Endothelial cell of umbilical vein (primary cell): ENCODE measurements around the gene AMPH. TPM values are rescaled to one million over a fixed set of nuclear protein-coding genes. Genes with fewer than 3 reads are reported as not detected.

Source experiments
- BruUV-seq: library from RNA; stranded (reverse); fragments of 400-500 nt; replicated peaks from 2 replicates; lab custom pipeline; 2021; lab: Mats Ljungman, UMichigan
- CTCF ChIA-PET: fragments of 300-600, 350-600 bp; sonication (Branson Sonifier 250); formaldehyde crosslinking; loops from one replicate; lab custom pipeline; 2021; ENCODE audit warnings: antibody characterized with exemption, inconsistent platforms; lab: Charles Lee
- POLR2A ChIA-PET: fragments of 300-600, 350-600 bp; sonication (Branson Sonifier 250); formaldehyde crosslinking; loops from one replicate; lab custom pipeline; 2021; ENCODE audit warnings: antibody characterized with exemption, inconsistent platforms; lab: Charles Lee
- DNase-seq: peaks from one replicate; pipeline ENCODE4 v3.0.0-alpha.2; 2011; ENCODE audit warnings: low read depth, low spot score
- FAIRE-seq: peaks from 2 replicates; lab custom pipeline; 2011; peaks lifted over from hg19 to GRCh38; lab: Jason Lieb, UNC
- H2AFZ ChIP-seq: 2 replicates; pipeline ENCODE4 v1.6.0; 2012; ENCODE audit warnings: low read depth, low read length, control low read depth, inconsistent platforms
- H3K27ac ChIP-seq: 2 replicates; pipeline ENCODE4 v1.5.1; 2011; ENCODE audit warnings: low read depth, mild to moderate bottlenecking, control low read depth, low read length, moderate library complexity; ENCODE audit not compliant: insufficient read depth
- H3K27me3 ChIP-seq, 2 experiments: 2 replicates each; pipeline versions ENCODE4 v1.6.0 to v1.6.1; 2011; ENCODE audit warnings: low read length in 2 of 2, mixed read lengths in 1 of 2; ENCODE audit not compliant: control insufficient read depth in 2 of 2, insufficient read depth in 2 of 2
- H3K36me3 ChIP-seq, 2 experiments: 2 replicates in 1 of 2; 3 replicates in 1 of 2; pipeline ENCODE4 v1.5.1; 2011; ENCODE audit warnings: low read length in 2 of 2, mild to moderate bottlenecking in 1 of 2, moderate library complexity in 1 of 2; ENCODE audit not compliant: control insufficient read depth in 2 of 2, insufficient read depth in 2 of 2; ENCODE audit errors: extremely low read depth in 1 of 2
- H3K4me1 ChIP-seq: 3 replicates; pipeline ENCODE4 v1.5.1; 2011; ENCODE audit warnings: mild to moderate bottlenecking, low read length; ENCODE audit not compliant: control insufficient read depth, insufficient read depth; ENCODE audit errors: extremely low read depth
- H3K4me2 ChIP-seq: 2 replicates; pipeline ENCODE4 v1.6.1; 2011; ENCODE audit warnings: low read length, control low read depth, mixed read lengths; ENCODE audit not compliant: insufficient read depth
- H3K4me3 ChIP-seq, 3 experiments: fragments of 200-600 bp in 1 of 3; sonication (generic), shearing (Covaris generic) in 1 of 3; replicated peaks in 1 of 3; 2 replicates each; pipeline ENCODE4 v1.5.1; 2011 to 2016; ENCODE audit warnings: control low read depth in 3 of 3, low read length in 3 of 3, mild to moderate bottlenecking in 2 of 3, inconsistent platforms in 1 of 3, low read depth in 1 of 3, moderate library complexity in 1 of 3; ENCODE audit not compliant: insufficient read depth in 1 of 3
- H3K79me2 ChIP-seq: 2 replicates; pipeline ENCODE4 v1.6.0; 2012; ENCODE audit warnings: low read length, inconsistent platforms; ENCODE audit not compliant: control insufficient read depth, insufficient read depth
- H3K9ac ChIP-seq: replicated peaks from 2 replicates; pipeline ENCODE3; 2011; ENCODE audit warnings: low read length, control low read depth; ENCODE audit not compliant: insufficient read depth; ENCODE audit errors: extremely low read depth
- H3K9me1 ChIP-seq: replicated peaks from 3 replicates; pipeline ENCODE4 v1.6.0; 2011; ENCODE audit warnings: mild to moderate bottlenecking, low read length; ENCODE audit not compliant: control insufficient read depth, insufficient read depth; ENCODE audit errors: extremely low read depth
- H3K9me3 ChIP-seq: replicated peaks from 2 replicates; pipeline ENCODE4 v1.5.1; 2012; ENCODE audit warnings: low read length, inconsistent platforms; ENCODE audit not compliant: control insufficient read depth, insufficient read depth
- H4K20me1 ChIP-seq: replicated peaks from 2 replicates; pipeline ENCODE3; 2011; ENCODE audit warnings: mild to moderate bottlenecking, low read length; ENCODE audit not compliant: control insufficient read depth, insufficient read depth; ENCODE audit errors: extremely low read depth
- EZH2 ChIP-seq: IDR thresholded peaks from 2 replicates; pipeline ENCODE4 v1.6.1; 2012; ENCODE audit warnings: borderline replicate concordance, low read depth, mild to moderate bottlenecking, moderate library complexity, low read length, inconsistent platforms; ENCODE audit not compliant: severe bottlenecking
- FOS ChIP-seq: IDR thresholded peaks from 2 replicates; pipeline ENCODE4 v1.6.1; 2011; ENCODE audit warnings: mild to moderate bottlenecking, low read length, moderate library complexity, borderline replicate concordance; ENCODE audit not compliant: insufficient read depth
- GATA2 ChIP-seq: IDR thresholded peaks from 2 replicates; pipeline ENCODE4 v1.7.0; 2011; ENCODE audit warnings: low read depth, mild to moderate bottlenecking, moderate library complexity, mixed read lengths, low read length; ENCODE audit not compliant: insufficient read length, insufficient read depth
- JUN ChIP-seq: IDR thresholded peaks from 2 replicates; pipeline ENCODE4 v1.6.1; 2011; ENCODE audit warnings: borderline replicate concordance, low read depth; ENCODE audit not compliant: insufficient read length, insufficient read depth
- MYC ChIP-seq: IDR thresholded peaks from one replicate; pipeline ENCODE4 v1.6.1; 2011; ENCODE audit warnings: mild to moderate bottlenecking, low read depth, low read length
- POLR2A ChIP-seq: IDR thresholded peaks from 2 replicates; pipeline ENCODE4 v1.6.1; 2012; ENCODE audit warnings: low read depth, mild to moderate bottlenecking, control low read depth, low read length
- POLR2AphosphoS5 ChIP-seq: IDR thresholded peaks from 2 replicates; pipeline ENCODE4 v1.6.1; 2012; ENCODE audit warnings: low read depth, mild to moderate bottlenecking, control low read depth, low read length, moderate library complexity; ENCODE audit not compliant: insufficient read depth
- dilution Hi-C: fragments of 300-500 bp; cut with MboI; formaldehyde crosslinking; loops from one replicate; pipeline ENCODE4 v1.15.0; 2019; ENCODE audit warnings: low sequenced_read_pairs; ENCODE audit not compliant: extremely low pct_ligation_motif_present
- intact Hi-C: fragments of 100-400 bp; cut with micrococcal nuclease; formaldehyde crosslinking; loops from one replicate; pipeline ENCODE4 v1.10.0; 2022
- polyA plus RNA-seq, 4 experiments: library from polyadenylated mRNA; depleted of rRNA in 3 of 4; stranded (reverse) in 3 of 4; unstranded in 1 of 4; fragments of >200 nt; gene quantifications; 2 replicates each; pipeline versions ENCODE4 v1.2.1 to v1.2.3, GENCODE V29; 2011 to 2012; ENCODE audit warnings: missing spikeins in 1 of 4
- total RNA-seq: library from RNA; stranded (reverse); gene quantifications from 2 replicates; pipeline ENCODE4 v1.2.3, GENCODE V29; 2021
- TF ChIP-seq, protein P1 (sequence below), 2 donors: IDR thresholded peaks; 1 replicate in 1 of 2; 2 replicates in 1 of 2; pipeline ENCODE4 v1.5.1; 2011; ENCODE audit warnings: low read length in 2 of 2, mild to moderate bottlenecking in 2 of 2, moderate library complexity in 2 of 2, control low read depth in 1 of 2, inconsistent platforms in 1 of 2, low read depth in 1 of 2; ENCODE audit not compliant: insufficient read depth in 1 of 2; ENCODE audit errors: extremely low read depth in 1 of 2
- TF ChIP-seq, protein P2 (sequence below): IDR thresholded peaks from 2 replicates; pipeline ENCODE4 v1.6.1; 2011; ENCODE audit not compliant: insufficient read depth, insufficient read length

Gene AMPH
- total and polyA plus RNA-seq, 2 donors (not counting 3 experiments of a cell fraction or from before 2014, with no cell fraction given): 5.2 to 9.2 TPM

DNA sequence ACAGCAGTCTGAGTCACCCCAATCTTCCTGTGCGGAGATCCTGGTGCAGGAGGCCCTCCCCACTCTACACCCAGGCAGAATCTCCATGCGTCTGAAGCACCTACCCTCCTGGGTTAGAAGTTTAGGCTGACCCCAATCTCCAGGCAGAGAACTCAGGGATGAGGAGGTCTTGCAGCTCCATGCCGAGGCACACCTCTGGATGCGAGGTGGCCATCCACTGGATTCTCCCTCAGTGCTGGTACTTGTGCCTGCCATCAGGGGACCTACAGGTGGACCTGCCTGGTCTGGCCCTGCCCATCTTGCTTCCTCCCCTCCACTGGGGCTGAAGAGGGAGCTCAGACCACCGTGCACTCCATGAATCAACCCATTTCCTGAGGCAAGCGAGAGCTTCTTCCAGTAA, 28.8 kb upstream of the AMPH start:
- H3K9ac ChIP-seq: no peak overlapping the region
- no peak overlapping the region for H2AFZ ChIP-seq
- H3K4me3 ChIP-seq: no peak overlapping the region
- FAIRE-seq (no peak), DNase-seq (no peak)
- no peaks in the 10 kb centered on the region for H3K27me3 ChIP-seq
- TF ChIP-seq POLR2A (no peak), POLR2AphosphoS5 (no peak), JUN (no peak), GATA2 (no peak), EZH2 (no peak), MYC (no peak), FOS (no peak)
- TF ChIP-seq, protein P1, sequence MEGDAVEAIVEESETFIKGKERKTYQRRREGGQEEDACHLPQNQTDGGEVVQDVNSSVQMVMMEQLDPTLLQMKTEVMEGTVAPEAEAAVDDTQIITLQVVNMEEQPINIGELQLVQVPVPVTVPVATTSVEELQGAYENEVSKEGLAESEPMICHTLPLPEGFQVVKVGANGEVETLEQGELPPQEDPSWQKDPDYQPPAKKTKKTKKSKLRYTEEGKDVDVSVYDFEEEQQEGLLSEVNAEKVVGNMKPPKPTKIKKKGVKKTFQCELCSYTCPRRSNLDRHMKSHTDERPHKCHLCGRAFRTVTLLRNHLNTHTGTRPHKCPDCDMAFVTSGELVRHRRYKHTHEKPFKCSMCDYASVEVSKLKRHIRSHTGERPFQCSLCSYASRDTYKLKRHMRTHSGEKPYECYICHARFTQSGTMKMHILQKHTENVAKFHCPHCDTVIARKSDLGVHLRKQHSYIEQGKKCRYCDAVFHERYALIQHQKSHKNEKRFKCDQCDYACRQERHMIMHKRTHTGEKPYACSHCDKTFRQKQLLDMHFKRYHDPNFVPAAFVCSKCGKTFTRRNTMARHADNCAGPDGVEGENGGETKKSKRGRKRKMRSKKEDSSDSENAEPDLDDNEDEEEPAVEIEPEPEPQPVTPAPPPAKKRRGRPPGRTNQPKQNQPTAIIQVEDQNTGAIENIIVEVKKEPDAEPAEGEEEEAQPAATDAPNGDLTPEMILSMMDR (IDR thresholded peaks at IDR 0.05; ENCODE audit: extremely low read depth in 1 of 2, insufficient read depth in 1 of 2, low read depth in 1 of 2, low read length in 2 of 2): no peak
- TF ChIP-seq, protein P2, sequence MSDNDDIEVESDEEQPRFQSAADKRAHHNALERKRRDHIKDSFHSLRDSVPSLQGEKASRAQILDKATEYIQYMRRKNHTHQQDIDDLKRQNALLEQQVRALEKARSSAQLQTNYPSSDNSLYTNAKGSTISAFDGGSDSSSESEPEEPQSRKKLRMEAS: no peak
- no peaks in the 10 kb centered on the region for H4K20me1 ChIP-seq
- no peaks in the 10 kb centered on the region for H3K36me3 ChIP-seq
- no peaks in the 10 kb centered on the region for H3K4me1 ChIP-seq
- no TSS peak for BruUV-seq
- intact Hi-C loops (loop anchor here (1.0 kb wide), 3 partner anchors 208 to 262 kb away; no protein-coding TSS in a partner anchor), dilution Hi-C loops (no loop called here)
- H3K79me2 ChIP-seq: no peaks in the 10 kb centered on the region
- CTCF ChIA-PET: interaction anchor here (0.5 to 3.3 kb wide), 28 partner anchors 8 to 758 kb away, joined by 3 to 54 read pairs (median 4); partner anchors contain the start of gene AMPH
- no peaks in the 10 kb centered on the region for H3K9me1 ChIP-seq
- no peak overlapping the region for H3K4me2 ChIP-seq
- POLR2A ChIA-PET: no interaction called here
- no peaks in the 10 kb centered on the region for H3K9me3 ChIP-seq
- H3K27ac ChIP-seq: no peak overlapping the region
